ENCODE measurements around the gene SART3. TPM values are rescaled to one million over a fixed set of nuclear protein-coding genes. Genes with fewer than 3 reads are reported as not detected.
"Not testable (repeated sequence)": the region's sequence is repeated elsewhere in the genome, so short reads cannot be mapped to it uniquely, and the experiment has no call there.

Gene SART3
- total RNA-seq, 2 experiments from 2014 or later: 69.3 to 87.1 TPM

DNA sequence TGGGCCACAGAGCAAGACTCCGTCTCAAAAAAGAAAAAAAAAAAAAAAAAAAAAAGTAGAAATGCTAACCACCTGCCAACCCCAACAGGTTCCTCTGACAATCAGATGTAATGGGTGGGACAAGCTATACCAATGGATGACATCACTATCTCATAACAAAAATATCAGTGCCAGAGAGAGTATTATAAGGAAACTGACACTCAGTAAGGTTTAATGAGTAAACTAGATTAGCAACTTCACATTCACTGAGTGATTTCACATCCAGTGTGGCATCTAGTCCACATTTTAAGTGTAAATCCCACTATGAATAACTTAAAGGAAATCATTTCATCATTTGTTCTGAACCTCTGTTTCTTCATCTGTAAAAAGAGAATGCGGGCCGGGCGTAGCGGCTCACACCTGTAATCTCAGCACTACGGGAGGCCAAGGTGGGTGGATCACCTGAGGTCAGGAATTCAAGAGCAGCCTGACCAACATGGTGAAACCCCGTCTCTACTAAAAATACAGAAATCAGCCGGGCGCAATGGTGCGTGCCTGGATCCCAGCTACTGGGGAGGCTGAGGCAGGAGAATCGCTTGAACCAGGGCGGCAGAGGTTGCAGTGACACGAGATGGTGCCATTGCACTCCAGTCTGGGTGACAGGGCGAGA is 1.8 kb downstream of the SART3 start:
- no peaks in the 10 kb centered on the region for H3K27me3 Mint-ChIP-seq
- ChIA-PET POLR2A (interaction anchor here (2.7 kb wide), 1 partner anchor 9 kb away, joined by 10 read pairs; no protein-coding TSS in a partner anchor), CTCF (interaction anchor here (1.0 to 12.8 kb wide), 2 partner anchors 60 to 76 kb away, joined by 3 to 270 read pairs; no protein-coding TSS in a partner anchor)
- intact Hi-C loops (cut with DNase I, micrococcal nuclease): no loop called here
- peak; percentile 5 for ATAC-seq
- peaks cover 52% of the 10 kb centered on the region for H3K4me1 Mint-ChIP-seq
- DNase-seq: peak; percentile 57
- peak overlapping the region; percentile 100 for H3K27ac Mint-ChIP-seq
- H3K4me3 Mint-ChIP-seq: peak overlapping the region; percentile 100
- H3K36me3 Mint-ChIP-seq (ENCODE audit: low read depth): peaks cover 24% of the 10 kb centered on the region
- H3K9me3 Mint-ChIP-seq (ENCODE audit: low read depth): no peaks in the 10 kb centered on the region

DNA sequence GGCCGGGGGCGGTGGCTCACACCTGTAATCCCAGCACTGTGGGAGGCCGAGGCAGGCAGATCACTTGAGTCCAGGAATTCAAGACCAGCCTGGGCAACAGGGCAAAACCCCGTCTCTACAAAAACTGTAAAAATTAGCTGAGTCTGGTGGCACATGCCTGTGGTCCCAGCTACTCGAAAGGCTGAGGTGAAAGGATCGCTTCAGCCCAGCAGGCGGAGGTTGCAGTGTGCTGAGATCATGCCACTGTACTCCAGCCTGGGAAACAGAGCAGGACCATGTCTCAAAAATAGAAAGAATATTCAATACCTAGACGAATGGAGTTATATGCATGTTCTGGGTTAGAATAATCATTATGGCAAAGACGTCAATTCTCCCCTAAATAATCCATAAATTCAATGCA is 5.6 kb downstream of the SART3 start:
- ChIA-PET POLR2A (interaction anchor here (0.7 kb wide), 1 partner anchor 99 kb away, joined by 4 read pairs; no protein-coding TSS in a partner anchor), CTCF (interaction anchor here (2.5 kb wide), 1 partner anchor 62 kb away, joined by 7 read pairs; no protein-coding TSS in a partner anchor)

DNA sequence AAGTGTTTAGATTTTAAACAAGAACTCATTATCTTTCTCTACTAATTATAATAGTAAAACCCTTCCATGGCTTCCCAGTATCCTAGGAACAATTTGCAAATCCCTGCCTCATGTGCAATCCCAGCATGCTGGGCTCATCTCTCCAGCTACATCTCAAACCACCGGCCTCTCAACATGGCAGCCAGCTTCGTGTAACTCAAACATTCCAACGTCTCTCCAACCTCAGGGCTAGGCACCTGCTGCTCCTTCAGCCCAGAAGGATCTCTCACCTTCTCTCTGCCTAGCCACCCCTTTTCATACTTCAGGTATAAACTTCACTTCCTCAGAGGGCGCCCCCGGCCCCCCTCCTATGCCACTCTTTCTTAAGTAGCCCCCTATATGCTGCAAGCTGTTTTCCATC is 7.2 kb downstream of the SART3 start:
- DNase-seq: no peak
- peaks cover 25% of the 10 kb centered on the region for H3K36me3 Mint-ChIP-seq (ENCODE audit: low read depth)
- ChIA-PET CTCF (interaction anchor here (0.9 kb wide), 1 partner anchor 67 kb away, joined by 3 read pairs; no protein-coding TSS in a partner anchor), POLR2A (no interaction called here)
- no peaks in the 10 kb centered on the region for H3K9me3 Mint-ChIP-seq (ENCODE audit: low read depth)
- peaks cover 75% of the 10 kb centered on the region for H3K4me1 Mint-ChIP-seq
- H3K4me3 Mint-ChIP-seq: no peak overlapping the region
- H3K27me3 Mint-ChIP-seq: no peaks in the 10 kb centered on the region
- no peak overlapping the region for H3K27ac Mint-ChIP-seq
- intact Hi-C loops (cut with DNase I, micrococcal nuclease): no loop called here
- ATAC-seq: no peak

More for the DNA sequence above, 5.6 kb downstream of the SART3 start:
- H3K27ac Mint-ChIP-seq; ATAC-seq; intact Hi-C loops (cut with DNase I, micrococcal nuclease); H3K27me3 Mint-ChIP-seq; H3K9me3 Mint-ChIP-seq (ENCODE audit: low read depth); H3K4me3 Mint-ChIP-seq; DNase-seq: not testable (repeated sequence)
- Mint-ChIP-seq H3K4me1 (peaks cover 80% of the 10 kb centered on the region), H3K36me3 (ENCODE audit: low read depth) (peaks cover 26% of the 10 kb centered on the region)

DNA sequence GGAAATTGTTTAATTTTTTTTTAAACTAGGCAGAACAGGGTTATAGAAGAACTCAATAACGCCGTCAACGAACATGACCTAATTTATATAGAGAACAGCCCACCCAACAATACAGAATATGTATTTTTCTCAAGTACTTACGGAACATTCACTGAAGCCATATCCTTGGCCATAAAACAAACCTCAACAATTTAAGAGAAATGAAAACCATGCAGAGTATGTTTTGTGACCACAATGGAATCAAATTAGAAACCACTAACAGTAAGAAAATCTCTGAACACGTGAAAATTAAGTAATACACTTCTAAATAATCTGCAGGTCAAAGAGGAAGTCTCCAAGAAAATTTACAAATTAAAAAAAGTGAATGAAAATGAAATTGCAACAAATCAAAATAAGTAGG is 9.4 kb downstream of the SART3 start:
- CTCF ChIA-PET: interaction anchor here (1.0 kb wide), 1 partner anchor 39 kb away, joined by 3 read pairs; no protein-coding TSS in a partner anchor
- peaks cover 28% of the 10 kb centered on the region for H3K36me3 Mint-ChIP-seq (ENCODE audit: low read depth)
- intact Hi-C loops (cut with DNase I, micrococcal nuclease): no loop called here
- H3K4me3 Mint-ChIP-seq: peak overlapping the region; percentile 24
- peaks cover 58% of the 10 kb centered on the region for H3K4me1 Mint-ChIP-seq
- no peak for DNase-seq
- ATAC-seq: no peak
- H3K27ac Mint-ChIP-seq: no peak overlapping the region
- H3K9me3 Mint-ChIP-seq (ENCODE audit: low read depth): no peaks in the 10 kb centered on the region
- POLR2A ChIA-PET: no interaction called here
- H3K27me3 Mint-ChIP-seq: no peaks in the 10 kb centered on the region

DNA sequence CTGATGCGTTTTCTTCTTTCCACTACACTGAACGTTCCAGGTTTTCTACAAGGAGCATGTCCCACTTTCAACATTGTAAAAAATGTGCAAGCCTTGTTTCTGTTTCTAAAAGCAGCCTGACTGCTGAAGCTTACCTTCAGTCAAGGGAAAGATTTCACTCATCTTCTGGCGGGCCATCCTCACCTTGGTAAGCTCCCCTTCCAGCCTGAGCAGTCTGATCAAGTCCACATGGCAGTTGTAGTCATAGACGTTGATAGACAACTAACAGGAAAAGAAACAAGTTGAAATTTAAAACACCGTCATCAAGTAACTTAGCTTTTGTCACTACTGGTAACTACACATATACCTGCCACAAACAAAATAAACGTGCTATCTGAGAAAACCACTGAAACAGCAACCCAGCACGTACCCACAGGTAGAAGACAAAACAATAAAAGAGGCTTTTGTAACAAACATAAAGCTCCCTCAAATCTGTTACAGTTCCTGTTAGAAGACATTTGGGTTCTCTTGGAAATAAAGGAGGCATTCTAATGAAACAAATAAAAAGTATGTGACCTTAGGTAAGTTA is 11.9 kb downstream of the SART3 start:
- H3K27ac Mint-ChIP-seq: peak overlapping the region; percentile 33
- H3K36me3 Mint-ChIP-seq (ENCODE audit: low read depth): peaks cover 42% of the 10 kb centered on the region
- peaks cover 39% of the 10 kb centered on the region for H3K4me1 Mint-ChIP-seq

DNA sequence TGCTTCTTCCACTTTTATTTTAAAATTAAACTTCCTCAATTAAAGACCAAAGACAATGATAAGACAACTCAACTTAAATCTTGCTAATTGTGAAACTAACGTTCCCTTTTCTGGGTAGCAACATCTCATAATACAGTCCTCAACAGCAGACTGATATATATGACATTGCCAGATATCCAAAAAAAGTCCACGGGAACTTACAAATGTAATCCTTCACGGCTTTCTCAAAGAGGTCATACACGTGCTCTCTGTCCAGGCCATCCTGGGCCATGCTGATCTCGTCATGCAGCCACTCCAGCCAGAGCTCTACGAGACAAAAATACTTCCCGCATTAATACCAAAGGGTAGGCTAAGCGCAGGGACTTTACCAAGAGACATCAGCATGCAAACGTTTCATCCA is 13.3 kb downstream of the SART3 start:
- peaks cover 26% of the 10 kb centered on the region for H3K4me1 Mint-ChIP-seq
- H3K9me3 Mint-ChIP-seq (ENCODE audit: low read depth): no peaks in the 10 kb centered on the region
- peaks cover 53% of the 10 kb centered on the region for H3K36me3 Mint-ChIP-seq (ENCODE audit: low read depth)
- H3K27me3 Mint-ChIP-seq: no peaks in the 10 kb centered on the region
- H3K4me3 Mint-ChIP-seq: no peak overlapping the region
- ATAC-seq (no peak), DNase-seq (no peak)
- intact Hi-C loops (cut with DNase I, micrococcal nuclease): no loop called here
- POLR2A ChIA-PET: no interaction called here
- CTCF ChIA-PET: interaction anchor here (0.9 kb wide), 1 partner anchor 35 kb away, joined by 3 read pairs; no protein-coding TSS in a partner anchor
- no peak overlapping the region for H3K27ac Mint-ChIP-seq

More for the DNA sequence above, 11.9 kb downstream of the SART3 start:
- Mint-ChIP-seq H3K4me3 (no peak overlapping the region), H3K9me3 (ENCODE audit: low read depth) (no peaks in the 10 kb centered on the region), H3K27me3 (no peaks in the 10 kb centered on the region)
- ATAC-seq (no peak), DNase-seq (no peak)
- intact Hi-C loops (cut with DNase I, micrococcal nuclease): no loop called here
- CTCF ChIA-PET: interaction anchor here (0.6 to 1.7 kb wide), 6 partner anchors 9 to 314 kb away, joined by 3 to 5 read pairs (median 3); no protein-coding TSS in a partner anchor
- POLR2A ChIA-PET: interaction anchor here (0.6 kb wide), 1 partner anchor 9 kb away, joined by 3 read pairs; no protein-coding TSS in a partner anchor

DNA sequence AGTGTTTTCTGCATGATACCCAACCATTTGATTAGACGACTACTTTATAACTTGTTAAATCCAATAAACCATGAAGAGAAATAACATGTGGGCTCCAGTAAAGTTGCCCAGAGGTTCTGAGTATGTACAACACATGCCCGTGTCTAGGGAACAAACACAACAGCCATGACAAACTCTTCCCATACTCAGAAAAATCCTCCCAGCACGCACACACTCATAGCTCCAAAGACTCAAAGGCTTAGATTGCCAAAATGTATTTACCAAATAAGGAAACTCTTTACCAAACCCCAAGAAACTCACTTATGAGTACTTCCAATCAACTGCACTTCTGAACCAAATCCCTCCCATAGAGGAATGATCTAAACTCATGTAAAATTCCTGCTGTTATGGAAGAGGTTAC is 17.3 kb downstream of the SART3 start:
- no peak overlapping the region for H3K4me3 Mint-ChIP-seq
- ChIA-PET POLR2A (no interaction called here), CTCF (no interaction called here)

DNA sequence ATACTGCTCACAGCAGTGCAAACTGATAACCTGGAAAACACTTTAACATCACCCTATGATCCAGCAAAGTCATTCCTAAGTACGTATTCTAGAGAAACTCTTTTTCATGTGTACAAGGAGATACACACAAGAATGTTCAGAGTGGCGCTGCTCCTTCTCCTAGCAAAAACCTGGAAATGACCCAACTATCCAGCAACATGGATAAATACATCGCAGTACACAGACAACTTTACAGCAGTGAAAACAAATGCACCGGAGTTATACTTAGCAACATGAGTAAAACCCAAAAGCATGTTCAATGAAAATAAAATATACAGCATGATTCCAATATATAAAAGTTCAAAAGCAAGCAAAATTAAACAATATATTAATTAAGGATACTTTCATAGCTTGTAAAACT is 18.7 kb downstream of the SART3 start:
- peaks cover 50% of the 10 kb centered on the region for H3K36me3 Mint-ChIP-seq (ENCODE audit: low read depth)
- H3K4me1 Mint-ChIP-seq: peaks cover 12% of the 10 kb centered on the region
- no peaks in the 10 kb centered on the region for H3K9me3 Mint-ChIP-seq (ENCODE audit: low read depth)
- ATAC-seq (no peak), DNase-seq (no peak)
- intact Hi-C loops (cut with DNase I, micrococcal nuclease): loop anchor here in 1 of 2 experiments (1.0 kb wide), 1 partner anchor 9 kb away; no protein-coding TSS in a partner anchor
- POLR2A ChIA-PET: no interaction called here
- H3K4me3 Mint-ChIP-seq: no peak overlapping the region
- CTCF ChIA-PET: no interaction called here
- H3K27me3 Mint-ChIP-seq: no peaks in the 10 kb centered on the region
- peak overlapping the region; percentile 42 for H3K27ac Mint-ChIP-seq

More for the DNA sequence above, 17.3 kb downstream of the SART3 start:
- Mint-ChIP-seq H3K27ac (no peak overlapping the region), H3K4me1 (peaks cover 12% of the 10 kb centered on the region), H3K27me3 (no peaks in the 10 kb centered on the region), H3K9me3 (ENCODE audit: low read depth) (no peaks in the 10 kb centered on the region), H3K36me3 (ENCODE audit: low read depth) (peaks cover 49% of the 10 kb centered on the region)
- DNase-seq (no peak), ATAC-seq (no peak)
- intact Hi-C loops (cut with DNase I, micrococcal nuclease): no loop called here

DNA sequence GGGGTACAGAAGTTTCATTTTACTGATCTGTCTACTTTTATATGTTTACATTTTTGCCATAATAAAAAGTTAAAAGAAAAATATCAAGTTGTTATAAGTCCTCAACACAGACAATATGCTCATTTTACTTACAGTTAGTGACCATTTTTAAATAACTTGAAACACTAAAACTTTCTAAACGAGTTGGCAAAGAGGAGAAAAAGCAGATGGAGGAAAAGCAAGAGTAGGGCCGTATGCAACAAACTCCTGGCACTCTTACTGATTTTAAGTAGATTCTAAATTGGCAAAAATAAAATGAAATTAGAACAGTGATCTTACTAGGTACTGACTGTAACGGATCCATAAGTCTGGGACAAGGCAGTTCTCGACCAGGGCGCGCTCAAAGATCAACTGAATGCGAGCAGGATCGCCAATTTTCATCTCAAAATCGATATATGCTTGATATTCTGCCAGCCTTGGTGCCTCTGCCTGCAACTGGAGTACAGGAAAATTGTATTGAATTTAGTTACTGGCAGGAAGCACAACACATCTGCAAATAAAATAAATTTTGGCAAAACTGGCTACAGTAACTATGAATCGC is 22.3 kb downstream of the SART3 start:
- peaks cover 54% of the 10 kb centered on the region for H3K36me3 Mint-ChIP-seq (ENCODE audit: low read depth)

DNA sequence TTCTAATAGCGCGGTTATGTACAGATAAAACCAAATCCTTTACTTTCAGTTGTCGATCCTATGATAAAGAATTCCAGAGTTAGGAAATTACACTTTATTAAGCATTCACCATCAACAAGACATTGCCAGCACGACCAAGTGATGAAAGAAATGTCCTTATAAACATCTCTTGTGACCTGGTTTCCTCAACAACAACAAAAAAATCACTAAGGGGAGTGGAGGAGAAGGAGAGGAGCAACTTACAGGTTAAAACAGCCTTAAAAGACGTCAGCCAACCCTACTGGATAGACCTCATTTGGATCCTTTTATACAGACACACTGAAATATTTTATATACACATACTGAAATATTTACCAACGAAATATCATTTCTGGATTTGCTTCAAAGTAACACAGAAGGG is 22.8 kb downstream of the SART3 start:
- intact Hi-C loops (cut with DNase I, micrococcal nuclease): no loop called here
- POLR2A ChIA-PET: no interaction called here

More for the DNA sequence above, 22.3 kb downstream of the SART3 start:
- intact Hi-C loops (cut with DNase I, micrococcal nuclease): no loop called here
- CTCF ChIA-PET: interaction anchor here (1.4 to 1.8 kb wide), 2 partner anchors 10 to 79 kb away, joined by 3 to 5 read pairs; no protein-coding TSS in a partner anchor
- peak overlapping the region; percentile 3 for H3K27ac Mint-ChIP-seq
- no peak for DNase-seq
- POLR2A ChIA-PET: no interaction called here
- ATAC-seq: no peak
- no peaks in the 10 kb centered on the region for H3K27me3 Mint-ChIP-seq
- peaks cover 12% of the 10 kb centered on the region for H3K4me1 Mint-ChIP-seq
- H3K4me3 Mint-ChIP-seq: no peak overlapping the region
- H3K9me3 Mint-ChIP-seq (ENCODE audit: low read depth): no peaks in the 10 kb centered on the region

DNA sequence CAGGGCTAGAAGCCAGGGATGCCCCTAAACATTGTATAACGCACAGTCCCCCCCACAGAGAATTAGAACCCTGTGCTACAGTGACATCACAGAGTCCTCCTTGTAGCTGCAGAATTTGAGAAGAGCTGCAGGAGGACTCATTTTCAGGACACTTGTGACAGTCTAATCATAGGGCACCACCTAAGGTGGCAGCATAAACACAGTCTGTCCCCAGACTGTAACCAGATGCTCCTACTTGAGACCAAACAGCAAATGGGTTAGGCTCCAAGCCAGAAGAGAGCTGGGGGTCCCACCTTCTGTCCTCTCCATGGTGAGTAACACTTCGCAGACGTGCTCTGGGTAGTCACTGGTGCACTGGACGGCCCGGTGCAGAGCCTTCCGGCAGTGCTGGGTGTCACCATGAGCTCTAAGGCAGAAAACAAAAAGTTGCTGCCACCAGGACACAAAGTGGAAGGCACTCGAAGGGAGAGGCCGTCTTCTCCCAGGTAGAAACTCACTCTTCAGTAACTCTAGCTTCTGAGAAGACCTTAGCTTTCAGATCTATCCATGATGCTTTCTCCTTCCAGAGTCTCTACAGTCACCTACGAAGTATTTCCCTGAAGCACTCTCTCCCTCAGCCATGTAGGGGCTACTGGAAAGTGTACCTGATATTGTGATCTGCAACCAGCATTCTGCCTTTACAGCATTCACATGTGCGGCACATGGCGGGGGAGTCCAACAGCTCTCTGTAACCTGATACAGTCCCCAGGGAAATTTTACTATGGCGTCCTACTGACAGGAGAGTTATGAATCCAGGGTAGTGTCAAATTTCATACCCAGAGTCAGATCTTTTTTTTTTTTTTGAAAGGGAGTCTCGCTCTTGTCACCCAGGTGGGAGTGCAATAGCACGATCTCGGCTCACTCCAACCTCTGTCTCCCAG is 28.8 kb downstream of the SART3 start:
- DNase-seq (no peak), ATAC-seq (no peak)
- CTCF ChIA-PET: interaction anchor here (0.7 to 3.6 kb wide), 7 partner anchors 10 to 149 kb away, joined by 3 to 17 read pairs (median 3); no protein-coding TSS in a partner anchor
- Mint-ChIP-seq H3K27ac (no peak overlapping the region), H3K36me3 (ENCODE audit: low read depth) (peaks cover 57% of the 10 kb centered on the region), H3K9me3 (ENCODE audit: low read depth) (no peaks in the 10 kb centered on the region), H3K4me1 (no peaks in the 10 kb centered on the region), H3K4me3 (no peak overlapping the region), H3K27me3 (no peaks in the 10 kb centered on the region)
- intact Hi-C loops (cut with DNase I, micrococcal nuclease): no loop called here
- POLR2A ChIA-PET: no interaction called here

More for the DNA sequence above, 22.8 kb downstream of the SART3 start:
- H3K36me3 Mint-ChIP-seq (ENCODE audit: low read depth): peaks cover 51% of the 10 kb centered on the region
- no peak overlapping the region for H3K4me3 Mint-ChIP-seq
- peak overlapping the region; percentile 32 for H3K27ac Mint-ChIP-seq
- H3K9me3 Mint-ChIP-seq (ENCODE audit: low read depth): no peaks in the 10 kb centered on the region
- H3K4me1 Mint-ChIP-seq: peaks cover 12% of the 10 kb centered on the region
- no peaks in the 10 kb centered on the region for H3K27me3 Mint-ChIP-seq
- DNase-seq (no peak), ATAC-seq (no peak)
- CTCF ChIA-PET: interaction anchor here (1.3 kb wide), 1 partner anchor 23 kb away, joined by 4 read pairs; the partner anchor contains the start of gene FICD

Data from activated CD4-positive, alpha-beta T cell treated with anti-CD3 and anti-CD28 coated beads for 36 hours (primary cell).